Measurements from ENCODE around the gene NR3C2.

The NR3C2 gene

GRCh38 chr4:148116969-148117368 lies 325.2 kb downstream of the NR3C2 start:
- no peak for DNase-seq (ENCODE audit: low read depth in 2 of 2)
- TF ChIP-seq CTCF (IDR thresholded peaks at IDR 0.05; ENCODE audit: low read depth, low read length) = no peak
- no peak overlapping the region for H3K4me3 ChIP-seq (replicated peaks in 1 of 2; ENCODE audit: low read depth in 2 of 2, low read length in 2 of 2)

GRCh38 chr4:148116264-148116663 lies 325.9 kb downstream of the NR3C2 start:
- TF ChIP-seq CTCF (IDR thresholded peaks at IDR 0.05; ENCODE audit: low read depth, low read length) = no peak
- DNase-seq (ENCODE audit: low read depth in 2 of 2) = peak; percentile 65 to 84
- no peak overlapping the region for H3K4me3 ChIP-seq (replicated peaks in 1 of 2; ENCODE audit: low read depth in 2 of 2, low read length in 2 of 2)

GRCh38 chr4:148114436-148114835 lies 327.8 kb downstream of the NR3C2 start:
- no peak overlapping the region for H3K4me3 ChIP-seq (replicated peaks in 1 of 2; ENCODE audit: low read depth in 2 of 2, low read length in 2 of 2)
- no peak for DNase-seq (ENCODE audit: low read depth in 2 of 2)
- TF ChIP-seq CTCF (IDR thresholded peaks at IDR 0.05; ENCODE audit: low read depth, low read length) = no peak

GRCh38 chr4:148112231-148112982 lies 329.8 kb downstream of the NR3C2 start:
- H3K4me3 ChIP-seq (replicated peaks in 1 of 2; ENCODE audit: low read depth in 2 of 2, low read length in 2 of 2) = no peak overlapping the region
- peak; percentile 55 to 60 for DNase-seq (ENCODE audit: low read depth in 2 of 2)
- TF ChIP-seq CTCF (IDR thresholded peaks at IDR 0.05; ENCODE audit: low read depth, low read length) = no peak

GRCh38 chr4:148110169-148110568 lies 332.0 kb downstream of the NR3C2 start:
- no peak for TF ChIP-seq CTCF (IDR thresholded peaks at IDR 0.05; ENCODE audit: low read depth, low read length)
- no peak overlapping the region for H3K4me3 ChIP-seq (replicated peaks in 1 of 2; ENCODE audit: low read depth in 2 of 2, low read length in 2 of 2)
- DNase-seq (ENCODE audit: low read depth in 2 of 2) = no peak

GRCh38 chr4:148109216-148109615 lies 333.0 kb downstream of the NR3C2 start:
- no peak overlapping the region for H3K4me3 ChIP-seq (replicated peaks in 1 of 2; ENCODE audit: low read depth in 2 of 2, low read length in 2 of 2)
- no peak for TF ChIP-seq CTCF (IDR thresholded peaks at IDR 0.05; ENCODE audit: low read depth, low read length)
- DNase-seq (ENCODE audit: low read depth in 2 of 2) = no peak

GRCh38 chr4:148108766-148109165 lies 333.4 kb downstream of the NR3C2 start:
- no peak overlapping the region for H3K4me3 ChIP-seq (replicated peaks in 1 of 2; ENCODE audit: low read depth in 2 of 2, low read length in 2 of 2)
- no peak for TF ChIP-seq CTCF (IDR thresholded peaks at IDR 0.05; ENCODE audit: low read depth, low read length)
- DNase-seq (ENCODE audit: low read depth in 2 of 2) = no peak
